ENCODE measurements around the gene GPS1.

Gene GPS1

DNA sequence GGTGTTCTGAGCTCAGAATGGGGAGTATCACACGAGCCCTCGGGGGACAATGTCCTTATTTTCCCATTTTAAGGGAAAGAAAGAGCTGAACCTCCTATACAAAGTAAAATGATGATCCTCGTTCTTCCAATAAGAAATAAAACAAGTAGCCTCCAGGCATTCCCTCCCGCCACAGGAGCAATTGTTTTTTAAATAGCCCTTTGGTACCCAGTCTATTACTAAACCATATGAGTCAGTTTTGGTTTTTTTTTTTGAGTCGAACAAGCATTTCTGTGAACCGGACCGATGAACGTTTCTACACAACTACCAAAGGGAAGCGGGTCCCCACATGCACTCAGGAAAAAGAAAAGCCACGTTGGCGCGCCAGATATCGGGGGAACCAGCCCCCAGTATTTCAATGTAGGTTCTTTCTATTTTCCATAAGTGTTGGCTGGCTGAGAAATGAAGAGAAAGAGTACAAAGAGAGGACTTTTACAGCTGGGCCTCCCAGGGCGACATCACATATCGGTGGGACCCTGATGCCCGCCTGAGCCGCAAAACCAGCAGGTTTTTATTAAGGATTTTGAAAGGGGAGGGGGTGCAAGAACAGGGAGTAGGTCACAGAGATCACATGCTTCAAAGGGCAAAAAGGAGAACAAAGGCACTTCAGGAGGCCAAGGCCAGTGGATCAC is 10.4 kb upstream of the GPS1 start:
- no peak for DNase-seq (ENCODE audit: low read depth in 2 of 2, low spot score in 1 of 2)

DNA sequence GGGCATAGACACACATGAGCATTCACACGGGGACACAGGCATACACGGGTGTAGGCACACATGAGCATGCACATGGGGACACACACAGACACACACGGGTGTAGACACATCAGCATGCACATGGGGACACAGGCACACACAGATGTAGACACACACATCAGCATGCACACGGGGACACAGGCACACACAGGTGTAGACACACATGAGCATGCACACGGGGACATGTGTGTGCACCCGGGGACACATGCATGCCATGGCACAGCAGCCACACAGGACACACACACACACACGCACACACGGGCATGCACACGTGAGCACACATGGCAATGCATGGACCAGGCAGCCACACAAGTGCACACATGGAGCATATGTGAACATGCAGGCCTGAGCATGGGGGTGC is 9.0 kb upstream of the GPS1 start:
- no peak for DNase-seq (ENCODE audit: low read depth in 2 of 2, low spot score in 1 of 2)

DNA sequence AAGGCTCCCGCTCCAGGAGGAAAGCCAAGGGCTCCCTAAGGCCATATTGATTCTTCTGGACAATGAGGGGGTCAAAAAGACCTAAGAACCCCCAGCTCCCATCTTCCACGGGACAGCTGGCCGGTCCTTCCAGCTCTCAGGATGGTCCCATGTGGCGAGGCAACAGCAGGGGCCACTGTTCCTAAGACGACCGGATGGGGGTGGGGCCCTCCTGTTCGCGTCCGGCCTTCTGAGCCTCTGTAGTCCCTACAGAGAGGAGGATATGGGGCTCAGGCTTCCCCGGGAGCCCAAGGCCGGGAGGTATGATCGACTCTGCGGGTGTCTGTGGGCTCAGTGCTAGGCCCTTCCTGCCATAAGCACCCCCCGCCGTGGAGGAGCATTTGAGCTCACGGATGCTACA is 8.2 kb upstream of the GPS1 start:
- no peak for DNase-seq (ENCODE audit: low read depth in 2 of 2, low spot score in 1 of 2)

DNA sequence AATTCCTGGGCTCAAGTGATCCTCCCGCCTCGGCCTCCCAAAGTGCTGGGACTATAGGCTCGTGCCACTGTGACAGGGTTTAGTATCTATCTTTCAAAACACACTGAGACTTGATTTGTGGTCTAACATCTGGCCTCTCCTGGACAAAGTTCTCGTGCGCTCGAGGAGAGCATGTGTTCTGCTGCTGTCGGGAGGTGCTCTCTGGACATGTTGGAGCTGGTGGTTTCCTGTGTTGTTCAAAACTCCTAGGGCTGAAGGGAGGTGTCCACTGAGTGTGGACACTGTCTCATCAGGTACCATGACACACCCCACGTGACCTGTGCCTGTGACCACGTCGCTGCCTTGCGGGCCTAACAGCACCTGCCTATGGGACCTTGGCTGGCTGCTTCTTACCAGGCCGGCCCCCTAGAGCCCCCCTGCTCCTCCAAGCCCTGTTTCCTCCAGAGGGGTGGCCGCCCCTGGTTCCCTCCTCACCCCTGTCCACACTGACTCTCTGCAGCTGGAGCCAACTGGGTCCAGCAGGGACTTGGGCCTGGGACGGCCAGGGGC is 5.7 kb upstream of the GPS1 start:
- DNase-seq (ENCODE audit: low read depth in 2 of 2, low spot score in 1 of 2) = no peak

DNA sequence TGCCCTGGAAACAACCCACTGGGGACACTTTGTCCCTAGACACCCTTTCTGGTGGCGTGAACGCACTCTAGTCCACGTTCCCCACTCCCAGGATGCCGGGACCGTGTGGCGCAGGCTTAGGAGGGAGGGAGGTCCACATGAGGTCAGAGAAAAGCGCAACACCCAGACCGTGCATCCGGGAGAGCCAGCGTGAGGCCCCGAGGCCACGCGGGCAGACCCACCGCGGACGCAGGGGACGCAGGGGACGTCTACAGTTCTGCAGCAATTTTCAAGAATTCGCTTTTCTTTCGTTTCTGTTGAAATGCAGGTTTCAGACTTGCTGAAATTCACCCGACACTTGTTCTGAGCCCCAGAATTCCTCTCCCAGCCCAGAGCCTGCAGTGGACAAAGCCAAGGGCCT is 4.8 kb upstream of the GPS1 start:
- no peak for DNase-seq (ENCODE audit: low read depth in 2 of 2, low spot score in 1 of 2)

DNA sequence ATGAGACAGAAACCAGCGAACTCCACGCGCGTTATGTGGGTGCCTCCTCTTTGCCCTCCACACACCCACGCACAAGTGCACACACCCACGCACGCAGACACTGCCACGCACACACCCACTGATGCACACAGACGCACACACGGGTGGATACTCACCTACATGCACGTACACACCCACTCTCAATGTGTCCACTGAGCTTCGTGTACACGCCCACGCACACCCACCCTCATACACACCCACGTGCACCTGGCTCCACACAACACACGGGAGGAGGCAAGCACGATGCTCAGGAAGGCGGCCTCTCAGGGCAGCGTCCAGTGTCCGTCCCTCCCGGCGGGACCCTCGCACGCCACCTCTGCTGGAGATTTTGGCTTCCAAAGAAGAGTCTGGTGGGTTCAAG is 4.3 kb upstream of the GPS1 start:
- DNase-seq (ENCODE audit: low read depth in 2 of 2, low spot score in 1 of 2) = no peak

DNA sequence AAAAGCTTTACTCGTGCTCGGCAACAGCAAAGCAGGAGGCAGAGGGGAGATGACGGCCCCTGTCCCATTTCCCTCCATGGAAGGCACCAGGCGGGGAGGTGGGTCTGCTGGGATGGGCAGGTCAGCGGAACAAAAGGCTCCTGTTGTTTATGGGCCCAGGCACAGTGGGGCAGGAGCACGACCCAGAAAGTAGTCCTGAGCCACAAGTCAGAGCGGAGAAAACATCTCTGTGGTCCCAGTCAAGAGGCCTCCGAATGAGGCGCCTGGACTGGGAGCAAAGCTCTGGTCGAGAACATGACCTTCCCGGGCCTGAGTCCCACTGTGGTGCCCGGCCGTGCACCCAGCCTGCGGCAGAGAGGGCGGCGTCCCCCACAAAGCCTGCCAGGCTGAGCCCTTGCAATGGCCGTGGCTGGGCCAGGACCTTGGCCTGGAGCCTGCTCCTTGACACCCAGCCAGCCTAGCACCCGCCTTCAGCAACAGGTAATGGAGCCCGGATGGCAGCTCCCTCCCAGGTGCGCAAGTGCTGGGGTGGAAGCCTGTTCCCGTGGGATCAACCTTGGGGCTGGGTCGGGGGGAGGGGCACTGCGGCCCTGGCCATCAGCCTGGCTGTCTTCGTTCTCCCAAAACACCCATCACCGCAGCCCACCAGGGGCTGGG is 3.7 kb upstream of the GPS1 start:
- DNase-seq (ENCODE audit: low read depth in 2 of 2, low spot score in 1 of 2) = no peak

DNA sequence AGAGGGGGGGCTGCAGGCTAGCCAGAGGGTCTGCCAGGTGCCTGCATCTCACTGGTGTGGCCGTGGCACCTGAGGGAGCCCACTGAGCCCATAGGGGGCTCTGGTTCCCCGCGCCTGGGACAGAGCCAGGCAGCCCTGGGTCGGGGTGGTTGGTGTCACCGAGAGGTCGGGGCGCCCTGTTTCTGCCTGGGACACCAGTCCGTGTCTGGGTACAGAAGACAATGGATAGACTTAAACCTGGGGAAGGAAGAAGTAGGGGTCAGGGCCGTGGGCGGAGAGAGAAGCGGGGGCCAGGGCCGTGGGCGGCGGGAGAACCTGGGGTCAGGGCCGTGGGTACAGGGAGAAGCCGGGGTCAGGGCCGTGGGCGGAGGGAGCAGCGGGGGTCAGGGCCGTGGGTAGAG is 3.1 kb upstream of the GPS1 start:
- DNase-seq (ENCODE audit: low read depth in 2 of 2, low spot score in 1 of 2) = no peak

DNA sequence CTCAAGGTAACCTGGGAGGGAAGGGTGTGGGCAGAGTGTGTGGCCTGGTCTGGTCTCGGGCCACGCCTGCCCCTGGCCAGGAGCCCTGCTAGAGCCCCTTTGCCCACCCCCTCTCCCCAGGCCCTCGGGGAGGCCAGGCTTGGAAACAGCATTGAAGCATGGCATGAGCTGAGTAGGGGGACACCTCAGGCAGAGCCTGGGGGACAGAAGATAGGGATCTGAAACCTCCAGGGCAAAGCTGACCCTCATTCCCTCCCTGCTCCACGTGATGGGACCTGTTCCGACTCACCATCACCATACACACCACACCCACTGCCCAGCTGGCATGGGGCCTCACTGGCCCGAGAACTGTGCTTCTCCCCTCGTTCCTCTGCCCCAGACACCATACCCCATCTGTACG is 2.6 kb upstream of the GPS1 start:
- DNase-seq (ENCODE audit: low read depth in 2 of 2, low spot score in 1 of 2) = no peak

DNA sequence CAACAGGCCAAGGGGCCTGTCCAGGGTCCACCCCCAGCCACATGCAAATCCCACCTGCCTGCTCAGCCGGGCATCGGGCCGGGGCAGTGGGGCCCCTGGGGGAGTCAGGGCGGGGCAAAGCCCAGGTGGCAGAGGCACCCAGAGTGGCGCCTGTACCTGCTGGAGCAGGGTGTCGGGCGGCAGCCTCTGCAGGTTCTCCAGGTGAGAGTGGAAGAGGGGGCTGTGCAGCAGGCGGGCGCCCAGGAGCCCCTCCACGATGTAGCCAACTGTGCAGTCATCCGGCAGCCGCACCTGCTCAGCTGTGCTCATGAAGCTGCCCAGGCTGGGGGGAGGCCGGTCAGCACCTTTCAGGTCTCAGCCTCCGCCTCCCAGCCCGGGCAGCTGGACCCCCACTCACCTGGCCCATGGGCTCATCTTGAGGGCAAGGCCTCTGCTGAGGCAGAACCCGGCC is 2.2 kb upstream of the GPS1 start:
- DNase-seq (ENCODE audit: low read depth in 2 of 2, low spot score in 1 of 2) = no peak

DNA sequence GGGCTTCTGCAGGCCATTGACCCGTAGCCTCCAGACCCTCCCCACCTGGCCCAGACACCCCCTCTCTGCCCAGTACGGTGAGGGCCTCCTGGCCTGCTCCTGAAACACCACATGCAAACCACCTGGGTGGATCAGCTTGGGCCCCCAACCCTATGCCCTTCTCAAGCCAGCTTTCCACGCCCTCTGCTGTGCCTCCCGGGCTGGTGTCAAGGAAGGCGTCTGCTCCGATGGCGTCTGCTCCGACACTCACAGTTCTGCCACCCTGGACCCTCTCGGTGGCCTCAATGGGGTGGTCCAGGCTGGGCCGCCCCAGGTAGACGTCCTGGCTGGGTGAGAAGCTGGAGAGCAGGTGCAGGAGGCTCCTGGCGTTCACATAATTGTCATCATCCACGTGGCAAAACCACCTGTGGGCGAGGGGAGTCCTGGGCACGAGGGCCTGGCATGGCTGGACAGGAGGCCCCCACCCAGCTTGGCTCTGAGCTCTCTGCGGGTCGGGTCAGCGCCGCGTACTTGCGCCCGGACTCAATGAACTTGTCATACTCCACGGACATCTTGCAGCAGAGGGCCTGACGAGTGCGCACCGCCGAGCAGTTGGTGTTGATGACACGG is 1.4 kb upstream of the GPS1 start:
- DNase-seq (ENCODE audit: low read depth in 2 of 2, low spot score in 1 of 2) = no peak

DNA sequence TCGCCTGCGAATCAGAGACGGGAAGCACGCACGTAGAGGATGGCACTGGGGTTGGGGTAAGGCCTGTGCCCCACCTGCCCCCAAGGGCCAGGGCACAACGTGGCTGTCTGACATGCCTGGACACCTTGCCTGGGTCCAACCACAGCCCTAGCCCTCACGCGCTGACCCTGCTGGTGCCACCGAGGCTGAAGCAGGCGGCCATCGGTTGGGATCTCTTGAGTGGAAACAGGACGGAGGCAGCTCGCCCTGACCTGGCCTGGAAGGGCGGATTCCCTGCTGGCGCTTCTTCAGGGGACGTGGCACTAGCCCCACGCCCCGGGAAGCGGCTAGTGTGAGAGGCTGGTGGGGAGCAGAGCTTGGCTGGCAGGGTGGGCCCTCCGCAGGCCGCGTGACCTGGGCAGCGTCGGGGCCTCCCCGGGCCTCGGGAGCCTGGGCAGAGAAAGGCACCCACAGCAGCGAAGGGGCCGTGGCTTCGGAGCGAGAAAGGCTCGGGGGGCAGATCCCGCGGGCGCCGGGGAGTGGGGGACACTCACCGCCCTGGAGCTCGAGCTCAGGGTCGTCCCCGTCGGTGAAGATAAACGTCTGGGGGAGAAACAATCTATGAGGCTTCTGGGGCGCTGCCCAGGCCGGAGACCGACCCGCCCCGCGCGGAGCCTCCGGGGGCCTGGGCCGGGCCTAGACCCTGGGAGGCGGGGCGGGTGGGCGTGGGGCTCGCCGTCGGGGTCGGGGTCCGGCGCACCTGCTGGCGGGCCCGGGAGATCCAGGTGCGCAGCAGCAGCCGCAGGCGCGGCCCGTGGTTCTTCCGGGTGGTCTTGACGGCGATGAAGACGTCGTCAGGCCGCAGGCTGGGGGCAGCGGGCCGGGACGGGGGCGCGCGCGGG is 697 bp upstream of the GPS1 start:
- DNase-seq (ENCODE audit: low read depth in 2 of 2, low spot score in 1 of 2) = no peak

DNA sequence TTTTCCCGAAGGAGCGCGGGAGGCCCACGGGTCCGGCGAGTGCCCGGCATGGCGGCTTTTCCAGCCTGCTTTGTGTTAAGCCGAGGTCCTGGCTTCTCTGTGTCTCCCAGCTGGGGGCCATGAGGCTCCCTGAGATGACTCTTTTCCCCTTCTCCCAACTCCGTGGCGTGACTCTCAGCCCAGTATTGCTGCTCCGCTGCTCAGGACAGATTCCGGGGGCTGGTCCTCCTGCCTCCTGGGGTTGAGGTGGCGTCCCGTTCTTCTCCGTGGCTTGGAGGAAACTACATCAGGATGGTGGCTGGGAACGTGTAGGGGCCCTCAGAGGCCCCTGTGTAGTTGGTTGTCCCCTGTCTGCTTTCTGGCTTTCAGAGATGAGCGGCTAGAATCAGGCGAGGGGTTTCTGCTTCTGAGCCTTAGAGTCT is 951 bp downstream of the GPS1 start:
- DNase-seq (ENCODE audit: low read depth in 2 of 2, low spot score in 1 of 2) = no peak

DNA sequence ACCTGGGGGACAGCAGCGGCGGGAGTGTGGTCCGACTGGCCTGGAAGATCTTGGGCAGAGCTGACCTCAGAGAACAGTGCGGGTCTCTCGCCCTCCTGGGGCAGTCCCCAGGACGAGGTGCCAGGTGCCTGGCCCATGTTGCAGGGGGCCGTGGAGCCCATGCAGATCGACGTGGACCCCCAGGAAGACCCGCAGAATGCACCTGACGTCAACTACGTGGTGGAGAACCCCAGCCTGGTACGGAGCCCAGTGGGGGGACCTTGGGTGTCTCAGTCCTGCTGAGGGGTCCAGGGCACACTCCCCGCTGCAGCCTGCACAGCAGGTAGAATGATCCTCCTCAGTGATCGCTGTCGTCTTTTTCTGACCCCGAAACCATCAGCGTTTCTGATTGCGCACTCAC is 1.4 kb downstream of the GPS1 start:
- DNase-seq (ENCODE audit: low read depth in 2 of 2, low spot score in 1 of 2) = no peak

DNA sequence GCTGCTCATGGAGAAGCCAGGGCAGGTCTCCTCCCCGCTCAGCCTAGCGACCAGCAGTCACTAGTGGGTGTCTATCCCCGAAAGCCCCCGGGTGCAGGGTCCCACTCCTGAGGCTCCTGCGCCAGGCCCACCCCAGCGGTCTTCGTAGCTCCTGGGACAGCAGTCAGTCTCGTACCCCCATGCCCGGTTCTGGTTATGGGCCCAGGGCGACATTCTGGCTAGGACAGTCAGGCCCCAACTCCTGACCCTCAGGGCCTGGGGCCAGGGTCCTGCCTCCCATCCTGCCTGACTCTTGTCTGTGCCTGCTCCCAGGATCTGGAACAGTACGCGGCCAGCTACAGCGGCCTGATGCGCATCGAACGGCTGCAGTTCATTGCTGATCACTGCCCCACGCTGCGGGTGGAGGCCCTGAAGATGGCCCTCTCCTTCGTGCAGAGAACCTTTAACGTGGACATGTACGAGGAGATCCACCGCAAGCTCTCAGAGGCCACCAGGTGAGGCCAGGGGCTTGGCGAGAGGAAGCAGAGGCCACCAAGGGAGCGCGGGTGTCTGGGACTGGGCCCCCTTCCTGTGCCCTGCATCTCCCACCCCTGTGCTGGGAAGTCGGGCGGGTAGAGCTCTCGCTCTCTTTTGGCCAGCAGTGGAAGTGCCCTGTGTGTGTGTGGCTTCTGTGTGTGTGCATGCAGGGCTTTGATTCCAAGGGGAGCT is 2.0 kb downstream of the GPS1 start:
- DNase-seq (ENCODE audit: low read depth in 2 of 2, low spot score in 1 of 2) = no peak

DNA sequence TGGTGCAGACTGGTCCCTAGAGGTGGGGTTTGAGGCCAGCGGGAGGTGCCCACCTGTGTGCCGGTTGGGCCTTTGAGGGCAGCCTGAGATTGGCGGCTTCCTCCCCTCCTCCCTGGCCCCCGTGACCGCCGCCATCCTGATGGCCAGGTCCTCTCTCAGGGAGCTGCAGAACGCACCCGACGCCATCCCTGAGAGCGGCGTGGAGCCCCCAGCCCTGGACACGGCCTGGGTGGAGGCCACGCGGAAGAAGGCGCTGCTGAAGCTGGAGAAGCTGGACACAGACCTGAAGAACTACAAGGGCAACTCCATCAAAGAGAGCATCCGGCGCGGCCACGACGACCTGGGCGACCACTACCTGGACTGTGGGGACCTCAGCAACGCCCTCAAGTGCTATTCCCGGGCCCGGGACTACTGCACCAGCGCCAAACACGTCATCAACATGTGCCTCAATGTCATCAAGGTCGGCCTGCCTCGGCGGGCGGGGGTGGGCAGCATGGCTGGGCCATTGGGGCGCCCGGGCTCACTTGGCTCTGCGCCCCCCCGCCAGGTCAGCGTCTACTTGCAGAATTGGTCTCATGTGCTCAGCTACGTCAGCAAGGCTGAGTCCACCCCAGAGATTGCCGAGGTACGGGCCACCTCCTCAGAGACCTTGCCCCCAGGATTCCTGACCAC is 2.8 kb downstream of the GPS1 start:
- DNase-seq (ENCODE audit: low read depth in 2 of 2, low spot score in 1 of 2) = no peak

DNA sequence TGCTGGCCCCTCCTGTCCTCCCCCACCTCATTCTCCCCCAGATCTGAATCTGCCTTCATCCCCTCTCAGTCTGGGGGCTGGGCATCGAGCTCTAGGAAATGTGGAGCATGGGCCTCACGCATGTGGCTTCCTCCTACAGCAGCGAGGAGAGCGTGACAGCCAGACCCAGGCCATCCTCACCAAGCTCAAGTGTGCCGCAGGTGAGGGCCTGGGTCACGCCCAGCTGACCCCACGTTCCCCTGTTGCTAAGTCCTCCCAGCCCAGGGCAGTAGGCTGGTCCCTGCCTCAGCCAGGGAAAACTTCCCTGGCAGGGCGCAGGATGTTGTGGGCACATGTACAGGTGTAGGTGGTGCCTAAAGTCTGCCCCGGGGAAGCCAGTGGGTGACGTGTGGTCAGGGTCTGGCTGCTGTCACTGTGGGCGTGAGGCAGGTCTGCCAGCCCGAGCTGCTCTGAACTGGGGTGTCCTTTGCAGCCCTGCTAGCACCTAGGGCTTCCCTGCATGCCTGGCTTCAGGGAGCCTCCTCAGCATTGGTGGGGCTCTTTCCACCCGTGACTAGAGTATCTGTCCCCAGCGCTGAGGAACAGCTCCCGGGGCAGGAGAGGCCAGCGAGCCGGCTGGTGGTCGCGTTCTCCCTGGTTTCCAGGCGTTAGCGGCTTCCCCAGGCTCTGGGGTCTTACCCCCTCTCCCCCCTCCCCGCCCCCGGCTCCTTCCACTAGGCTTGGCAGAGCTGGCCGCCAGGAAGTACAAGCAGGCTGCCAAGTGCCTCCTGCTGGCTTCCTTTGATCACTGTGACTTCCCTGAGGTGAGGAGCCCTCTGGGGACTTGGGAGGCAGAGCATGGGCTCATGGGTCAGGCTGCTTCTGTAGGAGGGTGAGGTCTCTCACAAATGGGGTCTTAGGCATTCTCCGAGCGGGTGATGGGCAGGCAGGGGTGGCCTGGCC is 3.6 kb downstream of the GPS1 start:
- no peak for DNase-seq (ENCODE audit: low read depth in 2 of 2, low spot score in 1 of 2)

DNA sequence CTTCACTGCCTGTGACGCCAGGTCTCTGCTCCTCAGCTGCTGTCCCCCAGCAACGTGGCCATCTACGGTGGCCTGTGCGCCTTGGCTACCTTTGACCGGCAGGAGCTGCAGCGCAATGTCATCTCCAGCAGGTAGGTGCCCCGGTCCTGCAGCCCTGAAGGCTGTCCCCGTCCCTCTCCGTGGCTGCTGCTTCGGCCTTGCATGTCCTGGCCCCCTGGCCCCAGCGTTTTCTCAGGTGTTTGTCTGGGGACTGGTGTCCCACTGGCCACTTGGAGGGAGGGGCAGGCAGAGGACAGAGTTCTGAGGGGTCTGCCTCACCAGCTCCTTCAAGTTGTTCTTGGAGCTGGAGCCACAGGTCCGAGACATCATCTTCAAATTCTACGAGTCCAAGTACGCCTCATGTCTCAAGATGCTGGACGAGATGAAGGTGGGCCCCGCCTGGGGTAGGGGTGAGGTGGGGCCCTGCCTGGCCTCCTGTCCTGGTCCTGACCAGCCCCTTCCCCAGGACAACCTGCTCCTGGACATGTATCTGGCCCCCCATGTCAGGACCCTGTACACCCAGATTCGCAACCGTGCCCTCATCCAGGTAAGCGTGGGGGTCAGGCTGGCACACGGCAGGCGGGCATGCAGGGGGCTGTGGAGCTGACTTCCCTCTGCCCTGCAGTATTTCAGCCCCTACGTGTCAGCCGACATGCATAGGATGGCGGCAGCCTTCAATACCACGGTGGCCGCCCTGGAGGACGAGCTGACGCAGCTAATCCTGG is 4.4 kb downstream of the GPS1 start:
- no peak for DNase-seq (ENCODE audit: low read depth in 2 of 2, low spot score in 1 of 2)

All from stimulated activated CD8-positive, alpha-beta memory T cell treated with anti-CD3 and anti-CD28 coated beads, Interleukin-4, amount 100 ng/mL, for 4 hours (primary cell).